Mammary epithelial cell (primary cell): Measurements from ENCODE around the gene ZFAND3.

ENCODE experiments used
- CTCF ChIP-seq, 2 donors: IDR thresholded peaks in 1 of 2; conservative IDR thresholded peaks in 1 of 2; 2 replicates each; pipeline ENCODE4 v1.5.1; 2011 to 2012; ENCODE audit warnings: inconsistent platforms in 2 of 2, low read length in 2 of 2, mild to moderate bottlenecking in 2 of 2, control low read depth in 1 of 2, low read depth in 1 of 2; ENCODE audit not compliant: insufficient read depth in 1 of 2; ENCODE audit errors: extremely low read depth in 1 of 2
- EZH2 ChIP-seq: IDR thresholded peaks from 2 replicates; pipeline ENCODE4 v1.6.1; 2012; ENCODE audit warnings: low read length, inconsistent platforms, borderline replicate concordance

GRCh38 chr6:37819177-37819801 is at the start of gene ZFAND3:
- no peak for TF ChIP-seq EZH2
- TF ChIP-seq CTCF (conservative IDR thresholded peaks at IDR 0.05 in 1 of 2, IDR thresholded peaks at IDR 0.05 in 1 of 2; ENCODE audit: extremely low read depth in 1 of 2, insufficient read depth in 1 of 2, low read depth in 1 of 2, low read length in 2 of 2), result no peak
